GM10266 (cell line): ENCODE data around the gene ZNF675.
"Not testable (repeated sequence)": the region's sequence is repeated elsewhere in the genome, so short reads cannot be mapped to it uniquely, and the experiment has no call there.

Experiments used
- DNase-seq: peaks from one replicate; pipeline ENCODE4 v3.0.0; 2012; ENCODE audit errors: extremely low spot score
- TF ChIP-seq, protein P1 (sequence below): IDR thresholded peaks from 2 replicates; pipeline ENCODE4 v1.5.1; 2012; ENCODE audit warnings: mild to moderate bottlenecking, low read depth; ENCODE audit not compliant: control insufficient read depth, insufficient read depth; ENCODE audit errors: missing control alignments

The ZNF675 gene

DNA sequence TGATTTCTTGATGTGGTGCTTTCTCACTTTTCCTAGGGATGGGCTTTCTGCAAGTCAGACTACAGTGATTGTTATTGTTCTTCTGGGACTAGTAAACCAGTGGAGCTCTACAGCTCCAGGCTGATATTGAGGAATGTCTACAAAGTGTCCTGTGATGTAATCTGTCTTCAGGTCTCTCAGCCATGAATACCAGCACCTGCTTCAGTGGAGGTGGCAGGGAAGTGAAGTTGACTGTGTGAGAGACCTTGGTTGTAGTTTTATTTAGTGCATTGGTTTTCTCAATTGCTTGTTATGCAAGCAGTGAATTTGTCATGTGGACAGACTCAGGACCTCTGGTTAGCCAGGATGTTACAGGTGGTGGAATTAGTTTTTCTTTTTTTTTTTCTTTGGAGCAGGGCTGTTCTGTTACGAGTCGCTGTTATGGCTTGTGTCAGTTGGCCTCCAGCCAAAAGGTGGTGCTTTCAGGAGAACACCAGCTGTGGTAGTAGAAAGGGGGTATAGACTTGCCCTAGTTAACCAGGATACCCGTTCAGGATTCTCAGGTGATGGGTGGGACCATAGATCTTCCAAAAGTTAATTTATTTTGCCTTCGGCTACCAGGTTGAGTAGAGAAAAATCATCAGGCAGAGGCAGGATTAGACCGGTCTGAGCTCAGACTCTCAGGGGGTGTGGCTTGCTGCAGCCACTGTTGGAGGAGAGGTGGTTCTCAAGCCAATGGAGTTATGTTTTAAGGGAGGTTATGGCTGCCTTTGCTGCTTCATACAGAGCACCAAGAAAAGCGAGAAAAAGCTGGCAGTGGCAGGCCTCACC is 11.9 kb upstream of the ZNF675 start:
- TF ChIP-seq, protein P1, sequence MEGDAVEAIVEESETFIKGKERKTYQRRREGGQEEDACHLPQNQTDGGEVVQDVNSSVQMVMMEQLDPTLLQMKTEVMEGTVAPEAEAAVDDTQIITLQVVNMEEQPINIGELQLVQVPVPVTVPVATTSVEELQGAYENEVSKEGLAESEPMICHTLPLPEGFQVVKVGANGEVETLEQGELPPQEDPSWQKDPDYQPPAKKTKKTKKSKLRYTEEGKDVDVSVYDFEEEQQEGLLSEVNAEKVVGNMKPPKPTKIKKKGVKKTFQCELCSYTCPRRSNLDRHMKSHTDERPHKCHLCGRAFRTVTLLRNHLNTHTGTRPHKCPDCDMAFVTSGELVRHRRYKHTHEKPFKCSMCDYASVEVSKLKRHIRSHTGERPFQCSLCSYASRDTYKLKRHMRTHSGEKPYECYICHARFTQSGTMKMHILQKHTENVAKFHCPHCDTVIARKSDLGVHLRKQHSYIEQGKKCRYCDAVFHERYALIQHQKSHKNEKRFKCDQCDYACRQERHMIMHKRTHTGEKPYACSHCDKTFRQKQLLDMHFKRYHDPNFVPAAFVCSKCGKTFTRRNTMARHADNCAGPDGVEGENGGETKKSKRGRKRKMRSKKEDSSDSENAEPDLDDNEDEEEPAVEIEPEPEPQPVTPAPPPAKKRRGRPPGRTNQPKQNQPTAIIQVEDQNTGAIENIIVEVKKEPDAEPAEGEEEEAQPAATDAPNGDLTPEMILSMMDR, result no peak
- DNase-seq, result no peak

DNA sequence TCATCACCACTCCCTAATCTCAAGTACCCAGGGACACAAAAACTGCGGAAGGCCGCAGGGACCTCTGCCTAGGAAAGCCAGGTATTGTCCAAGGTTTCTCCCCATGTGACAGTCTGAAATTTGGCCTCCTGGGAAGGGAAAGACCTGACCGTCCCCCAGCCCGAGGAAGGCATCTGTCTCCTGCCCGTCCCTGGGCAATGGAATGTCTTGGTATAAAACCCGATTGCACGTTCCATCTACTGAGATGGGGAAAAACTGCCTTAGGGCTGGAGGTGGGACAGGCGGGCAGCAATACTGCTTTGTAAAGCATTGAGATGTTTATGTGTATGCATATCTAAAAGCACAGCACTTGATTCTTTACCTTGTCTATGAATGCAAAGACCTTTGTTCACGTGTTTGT is 5.9 kb upstream of the ZNF675 start:
- not testable (repeated sequence) for DNase-seq

GRCh38 chr19:23673132-23673531 is 13.9 kb downstream of the ZNF675 start:
- TF ChIP-seq, protein P1, result no peak
- no peak for DNase-seq

- DNase-seq, result not testable (repeated sequence)
Measured at GRCh38 chr19:23668606-23669005, 18.4 kb downstream of the ZNF675 start.

DNA sequence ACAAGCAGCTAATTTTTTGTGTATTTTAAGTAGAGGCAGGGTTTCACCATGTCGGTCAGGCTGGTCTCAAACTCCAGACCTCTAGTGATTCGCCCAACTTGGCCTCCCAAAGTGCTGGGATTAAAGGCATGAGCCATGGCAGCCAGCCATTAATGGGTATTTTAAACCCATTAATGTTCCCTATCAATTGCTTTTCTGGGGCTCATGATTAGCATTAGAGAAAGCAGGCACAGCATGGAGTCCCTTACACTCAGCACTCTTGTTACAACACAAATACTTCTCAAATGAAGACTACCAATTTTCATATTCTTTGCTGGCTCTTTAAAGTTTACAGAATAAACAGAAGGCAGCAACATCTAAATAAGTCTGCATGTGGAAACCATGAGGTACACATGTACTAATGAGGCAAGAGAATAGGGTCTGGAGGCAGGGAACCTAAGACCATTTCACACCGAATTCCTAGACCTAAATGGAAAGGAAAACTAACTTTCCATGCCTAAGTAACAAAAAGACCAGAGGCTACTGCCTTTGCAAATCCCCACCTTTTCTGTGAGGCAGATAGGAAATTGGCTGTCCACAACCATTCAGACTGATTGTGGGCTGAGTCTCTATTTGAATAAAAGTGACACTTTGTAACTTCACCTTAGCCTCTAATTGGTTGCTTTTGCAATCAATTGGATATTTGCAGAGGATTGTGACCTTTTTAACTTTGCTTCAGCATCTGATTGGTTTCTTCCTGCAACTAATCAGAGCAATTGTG is 21.2 kb downstream of the ZNF675 start:
- DNase-seq, result no peak
- TF ChIP-seq, protein P1, result no peak

DNA sequence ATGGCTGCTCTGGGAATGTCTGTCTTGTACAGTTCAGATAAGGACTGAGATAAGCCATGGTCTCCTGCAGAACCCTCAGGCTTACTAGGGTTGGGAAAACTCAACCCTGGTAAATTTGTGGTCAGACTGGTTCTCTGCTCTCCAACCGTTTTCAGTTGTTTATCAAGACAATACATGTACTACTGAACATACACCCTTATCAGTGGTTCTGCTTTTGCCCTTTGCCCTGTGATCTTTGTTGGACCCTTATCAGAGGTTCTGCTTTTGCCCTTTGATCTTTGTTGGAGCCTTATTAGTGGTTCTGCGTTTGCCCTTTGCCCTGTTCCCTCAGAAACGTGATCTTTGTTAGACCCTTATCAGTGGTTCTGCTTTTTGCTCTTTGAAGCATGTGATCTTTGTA is 37.2 kb downstream of the ZNF675 start:
- DNase-seq, result not testable (repeated sequence)
